Lower leg skin (tissue), 3 donors: ENCODE data around the gene NUP107.

Source experiments
- POLR2A ChIP-seq, 2 donors: fragments of 450-650 bp; IDR thresholded peaks; one replicate each; pipeline ENCODE4 v1.6.1; 2016 to 2017; ENCODE audit warnings: antibody characterized with exemption in 2 of 2, mild to moderate bottlenecking in 1 of 2, moderate library complexity in 1 of 2
- TF ChIP-seq, protein P1 (sequence below), 3 donors: fragments of 450-650 bp; IDR thresholded peaks; one replicate each; pipeline ENCODE4 v1.5.1; 2016; ENCODE audit warnings: antibody characterized with exemption in 3 of 3, mild to moderate bottlenecking in 3 of 3, moderate library complexity in 2 of 3

DNA sequence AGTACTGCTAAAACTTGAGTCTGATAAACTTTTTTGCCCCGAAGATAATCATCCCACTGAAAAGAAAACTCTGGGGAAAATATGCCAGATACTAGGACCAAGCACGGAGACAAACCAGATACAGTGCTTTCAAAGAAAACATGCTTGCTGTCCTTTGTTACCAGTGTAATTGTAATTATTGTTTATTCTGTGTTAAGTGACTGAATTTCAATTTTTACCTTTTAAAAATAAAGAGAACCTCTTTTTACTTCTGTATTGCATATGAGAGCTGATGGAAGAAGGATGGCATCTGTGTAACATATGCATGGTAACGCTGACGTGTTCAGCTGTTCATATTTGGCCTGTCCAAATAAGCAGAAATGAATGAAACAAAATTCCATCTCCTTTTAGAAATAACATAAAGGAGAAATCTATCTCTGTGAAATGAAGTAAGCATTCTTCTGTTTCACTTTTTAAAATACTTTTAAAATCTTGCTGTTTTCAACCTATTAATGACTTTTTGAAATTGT is 81.7 kb downstream of the NUP107 start:
- TF ChIP-seq, protein P1, sequence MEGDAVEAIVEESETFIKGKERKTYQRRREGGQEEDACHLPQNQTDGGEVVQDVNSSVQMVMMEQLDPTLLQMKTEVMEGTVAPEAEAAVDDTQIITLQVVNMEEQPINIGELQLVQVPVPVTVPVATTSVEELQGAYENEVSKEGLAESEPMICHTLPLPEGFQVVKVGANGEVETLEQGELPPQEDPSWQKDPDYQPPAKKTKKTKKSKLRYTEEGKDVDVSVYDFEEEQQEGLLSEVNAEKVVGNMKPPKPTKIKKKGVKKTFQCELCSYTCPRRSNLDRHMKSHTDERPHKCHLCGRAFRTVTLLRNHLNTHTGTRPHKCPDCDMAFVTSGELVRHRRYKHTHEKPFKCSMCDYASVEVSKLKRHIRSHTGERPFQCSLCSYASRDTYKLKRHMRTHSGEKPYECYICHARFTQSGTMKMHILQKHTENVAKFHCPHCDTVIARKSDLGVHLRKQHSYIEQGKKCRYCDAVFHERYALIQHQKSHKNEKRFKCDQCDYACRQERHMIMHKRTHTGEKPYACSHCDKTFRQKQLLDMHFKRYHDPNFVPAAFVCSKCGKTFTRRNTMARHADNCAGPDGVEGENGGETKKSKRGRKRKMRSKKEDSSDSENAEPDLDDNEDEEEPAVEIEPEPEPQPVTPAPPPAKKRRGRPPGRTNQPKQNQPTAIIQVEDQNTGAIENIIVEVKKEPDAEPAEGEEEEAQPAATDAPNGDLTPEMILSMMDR (IDR thresholded peaks at IDR 0.05) = no peak
- no peak for TF ChIP-seq POLR2A (IDR thresholded peaks at IDR 0.05)
